Upper lobe of left lung (tissue), 4 donors: ENCODE results near the gene ADGRG1.

Experiments
- CTCF ChIP-seq, 6 experiments: fragments of 450-650 bp in 4 of 6; fragments of 200-600 bp in 2 of 6; sonication (generic) in 2 of 6; IDR thresholded peaks; one replicate each; pipeline ENCODE4 v1.5.1; 2016 to 2019; ENCODE audit warnings: antibody characterized with exemption in 6 of 6
- EP300 ChIP-seq, 4 donors: sonication (generic); formaldehyde crosslinking; IDR thresholded peaks; one replicate each; pipeline ENCODE4 v1.5.1; 2017; ENCODE audit warnings: antibody characterized with exemption in 4 of 4, control low read depth in 2 of 4
- POLR2A ChIP-seq, 4 donors: fragments of 450-650 bp; IDR thresholded peaks; one replicate each; pipeline ENCODE4 v1.5.1; 2016 to 2017; ENCODE audit warnings: antibody characterized with exemption in 4 of 4, mild to moderate bottlenecking in 2 of 4
- POLR2AphosphoS5 ChIP-seq, 2 donors: sonication (generic); formaldehyde crosslinking; IDR thresholded peaks; one replicate each; pipeline ENCODE4 v1.5.1; 2017; ENCODE audit warnings: antibody characterized with exemption in 2 of 2

- no peak for TF ChIP-seq CTCF (IDR thresholded peaks at IDR 0.05)
- no peak for TF ChIP-seq EP300 (IDR thresholded peaks at IDR 0.05)
- TF ChIP-seq POLR2A (IDR thresholded peaks at IDR 0.05) = no peak
- no peak for TF ChIP-seq POLR2AphosphoS5 (IDR thresholded peaks at IDR 0.05)
Observed at GRCh38 chr16:57638381-57638780, 10.0 kb downstream of the ADGRG1 start.
